HCT116 (cell line): ENCODE results near the gene SNRNP40. TPM values are rescaled to one million over a fixed set of nuclear protein-coding genes. Genes with fewer than 3 reads are reported as not detected.

Experiments used
- ATAC-seq: fragments of 200-7000 bp; cut with Tn5 transposase; 2 replicates; pipeline ENCODE4 v1.9.1; 2020; ENCODE audit warnings: mild to moderate bottlenecking, moderate library complexity
- BruUV-seq: library from RNA; stranded (reverse); fragments of 400-500 nt; replicated peaks from 2 replicates; lab custom pipeline; 2021; lab: Mats Ljungman, UMichigan
- CTCF ChIA-PET: fragments of 300-600 bp; sonication (Branson Sonifier 250); formaldehyde crosslinking; loops from one replicate; lab custom pipeline; 2021; ENCODE audit warnings: antibody characterized with exemption; lab: Charles Lee
- POLR2A ChIA-PET: fragments of 300-600, 350-600 bp; sonication (Branson Sonifier 250); formaldehyde crosslinking; loops from one replicate; lab custom pipeline; 2021; ENCODE audit warnings: antibody characterized with exemption; lab: Charles Lee
- RAD21 ChIA-PET, 2 experiments: fragments of 300-600 bp; sonication (Branson Sonifier 250); formaldehyde crosslinking; loops; one replicate each; lab custom pipeline; 2023; ENCODE audit warnings: low total read pairs in 2 of 2; ENCODE audit not compliant: uncharacterized antibody in 2 of 2, unreplicated experiment in 2 of 2, low non-redundant PET in 1 of 2; lab: Charles Lee
- DNase-seq: peaks from one replicate; pipeline ENCODE4 v3.0.0-alpha.2; 2010; ENCODE audit warnings: low read depth, low spot score
- H2AFZ ChIP-seq: fragments of 200-600 bp; shearing (Covaris generic), sonication (generic); 2 replicates; pipeline ENCODE4 v1.6.1; 2017; ENCODE audit warnings: low read depth, mixed run types, mixed read lengths, antibody characterized with exemption, low read length; ENCODE audit not compliant: poor library complexity, severe bottlenecking
- H3K27ac ChIP-seq: 2 replicates; pipeline ENCODE4 v1.5.1; 2012; ENCODE audit warnings: low read depth, low read length
- H3K27me3 ChIP-seq: fragments of 200-600 bp; sonication (generic); 2 replicates; pipeline ENCODE4 v1.6.1; 2016; ENCODE audit warnings: mixed run types, low read length, mixed read lengths; ENCODE audit not compliant: insufficient read depth
- H3K36me3 ChIP-seq, 2 experiments: fragments of 200-500 bp in 1 of 2; fragments of 200-600 bp in 1 of 2; sonication (Bioruptor generic) in 1 of 2; sonication (generic) in 1 of 2; 2 replicates each; pipeline versions ENCODE4 v1.5.1 to v1.6.1; 2014 to 2016; ENCODE audit warnings: low read length in 2 of 2, inconsistent platforms in 1 of 2, mixed read lengths in 1 of 2, mixed run types in 1 of 2; ENCODE audit not compliant: insufficient read depth in 2 of 2, control insufficient read depth in 1 of 2
- H3K4me1 ChIP-seq, 2 experiments: fragments of 200-600 bp in 1 of 2; sonication (generic) in 1 of 2; 2 replicates each; pipeline versions ENCODE4 v1.5.1 to v1.6.1; 2012 to 2017; ENCODE audit warnings: low read length in 2 of 2, inconsistent platforms in 1 of 2, mild to moderate bottlenecking in 1 of 2, mixed read lengths in 1 of 2, mixed run types in 1 of 2, moderate library complexity in 1 of 2; ENCODE audit not compliant: insufficient read depth in 2 of 2, control insufficient read depth in 1 of 2
- H3K4me2 ChIP-seq: fragments of 200-600 bp; sonication (generic); 2 replicates; pipeline ENCODE4 v1.6.1; 2017; ENCODE audit warnings: mixed run types, low read length, mixed read lengths
- H3K4me3 ChIP-seq, 2 experiments: fragments of 200-600 bp in 1 of 2; sonication (generic) in 1 of 2; replicated peaks in 1 of 2; 2 replicates each; pipeline ENCODE4 v1.5.1; 2011 to 2016; ENCODE audit warnings: low read length in 2 of 2, control low read depth in 1 of 2, low read depth in 1 of 2, mild to moderate bottlenecking in 1 of 2, mixed read lengths in 1 of 2, mixed run types in 1 of 2
- H3K79me2 ChIP-seq: fragments of 200-600 bp; sonication (generic); 2 replicates; pipeline ENCODE4 v1.6.1; 2017; ENCODE audit warnings: mild to moderate bottlenecking, mixed run types, low read length, moderate library complexity, mixed read lengths; ENCODE audit not compliant: insufficient read depth
- H3K9ac ChIP-seq: fragments of 200-600 bp; sonication (generic); 2 replicates; pipeline ENCODE4 v1.6.1; 2016; ENCODE audit warnings: low read length, mixed read lengths
- H3K9me2 ChIP-seq: fragments of 200-600 bp; sonication (generic), shearing (Covaris generic); 2 replicates; pipeline ENCODE4 v1.6.1; 2017; ENCODE audit warnings: mixed run types, mild to moderate bottlenecking, moderate library complexity; ENCODE audit not compliant: insufficient read depth
- H3K9me3 ChIP-seq, 2 experiments: fragments of 200-500 bp in 1 of 2; fragments of 200-600 bp in 1 of 2; sonication (Bioruptor generic) in 1 of 2; sonication (generic) in 1 of 2; 2 replicates each; pipeline ENCODE4 v1.6.1; 2014 to 2017; ENCODE audit warnings: low read length in 2 of 2, mixed read lengths in 2 of 2, inconsistent platforms in 1 of 2, low read depth in 1 of 2, mild to moderate bottlenecking in 1 of 2, mixed run types in 1 of 2, moderate library complexity in 1 of 2; ENCODE audit not compliant: control insufficient read depth in 1 of 2, insufficient read depth in 1 of 2
- H4K20me1 ChIP-seq: fragments of 200-600 bp; sonication (generic), shearing (Covaris generic); 2 replicates; pipeline ENCODE4 v1.6.1; 2017; ENCODE audit warnings: mixed run types, mild to moderate bottlenecking, moderate library complexity; ENCODE audit not compliant: insufficient read depth
- CEBPB ChIP-seq: IDR thresholded peaks from 2 replicates; pipeline ENCODE4 v1.6.1; 2012; ENCODE audit warnings: low read depth
- CTCF ChIP-seq, 3 experiments: fragments of 200-600 bp in 1 of 3; sonication (generic) in 1 of 3; IDR thresholded peaks in 2 of 3; conservative IDR thresholded peaks in 1 of 3; 2 replicates each; pipeline ENCODE4 v1.5.1; 2012 to 2017; ENCODE audit warnings: low read depth in 2 of 3, low read length in 2 of 3, antibody characterized with exemption in 1 of 3, borderline replicate concordance in 1 of 3, control low read depth in 1 of 3, mild to moderate bottlenecking in 1 of 3, mixed read lengths in 1 of 3, mixed run types in 1 of 3, moderate library complexity in 1 of 3; ENCODE audit not compliant: insufficient read depth in 1 of 3
- YY1 ChIP-seq: IDR thresholded peaks from 2 replicates; pipeline ENCODE4 v1.6.1; 2011; ENCODE audit warnings: low read length, low read depth, moderate library complexity, mild to moderate bottlenecking; ENCODE audit not compliant: insufficient replicate concordance; ENCODE audit errors: extremely low read depth
- intact Hi-C: fragments of 100-400 bp; cut with micrococcal nuclease; formaldehyde crosslinking; loops from 2 replicates; pipeline ENCODE4 v1.10.0; 2022
- total RNA-seq: library from RNA; stranded (reverse); gene quantifications from one replicate; pipeline ENCODE4 v1.2.1, GENCODE V29; 2021; ENCODE audit not compliant: unreplicated experiment
- TF ChIP-seq, protein P1 (sequence below): IDR thresholded peaks from 2 replicates; pipeline ENCODE4 v1.6.1; 2012; ENCODE audit warnings: low read depth

SNRNP40 gene
- total RNA-seq, 1 experiment from 2014 or later, result 91.8 TPM

DNA sequence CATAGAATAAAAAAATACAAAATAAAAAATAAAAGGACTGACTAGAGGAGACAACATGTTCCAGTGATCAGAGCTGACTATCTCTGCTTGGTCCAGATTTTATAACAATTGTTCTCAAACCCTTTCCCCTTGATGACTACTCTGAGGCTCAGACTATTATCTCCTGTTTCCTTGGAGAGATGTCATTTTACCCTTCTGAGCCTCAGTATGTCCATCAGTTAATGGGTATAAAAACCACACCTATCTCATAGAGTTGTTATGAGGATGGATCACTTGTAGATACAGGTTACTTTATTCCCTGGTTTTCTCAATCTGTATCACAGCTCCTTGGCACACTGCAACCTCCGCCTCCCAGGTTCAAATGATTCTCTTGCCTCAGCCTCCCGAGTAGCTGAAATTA, 63.9 kb downstream of the SNRNP40 start:
- Histone ChIP-seq H3K4me3 (no peak overlapping the region), H3K79me2 (no peaks in the 10 kb centered on the region), H2AFZ (no peak overlapping the region), H3K36me3 (no peaks in the 10 kb centered on the region), H3K9me3 (no peaks in the 10 kb centered on the region), H3K4me2 (no peak overlapping the region), H3K27me3 (peaks cover 6% of the 10 kb centered on the region; the same call in 1 of the 2 replicates), H3K27ac (no peak overlapping the region), H3K4me1 (no peaks in the 10 kb centered on the region), H3K9me2 (no peaks in the 10 kb centered on the region), H3K9ac (no peak overlapping the region), H4K20me1 (no peaks in the 10 kb centered on the region)
- TF ChIP-seq CTCF (IDR thresholded peaks at IDR 0.05 in 2 of 3, conservative IDR thresholded peaks at IDR 0.05 in 1 of 3; ENCODE audit: borderline replicate concordance in 1 of 3, insufficient read depth in 1 of 3, low read depth in 2 of 3, low read length in 2 of 3), result no peak
- no peak for TF ChIP-seq YY1
- TF ChIP-seq CEBPB, result no peak
- TF ChIP-seq, protein P1, sequence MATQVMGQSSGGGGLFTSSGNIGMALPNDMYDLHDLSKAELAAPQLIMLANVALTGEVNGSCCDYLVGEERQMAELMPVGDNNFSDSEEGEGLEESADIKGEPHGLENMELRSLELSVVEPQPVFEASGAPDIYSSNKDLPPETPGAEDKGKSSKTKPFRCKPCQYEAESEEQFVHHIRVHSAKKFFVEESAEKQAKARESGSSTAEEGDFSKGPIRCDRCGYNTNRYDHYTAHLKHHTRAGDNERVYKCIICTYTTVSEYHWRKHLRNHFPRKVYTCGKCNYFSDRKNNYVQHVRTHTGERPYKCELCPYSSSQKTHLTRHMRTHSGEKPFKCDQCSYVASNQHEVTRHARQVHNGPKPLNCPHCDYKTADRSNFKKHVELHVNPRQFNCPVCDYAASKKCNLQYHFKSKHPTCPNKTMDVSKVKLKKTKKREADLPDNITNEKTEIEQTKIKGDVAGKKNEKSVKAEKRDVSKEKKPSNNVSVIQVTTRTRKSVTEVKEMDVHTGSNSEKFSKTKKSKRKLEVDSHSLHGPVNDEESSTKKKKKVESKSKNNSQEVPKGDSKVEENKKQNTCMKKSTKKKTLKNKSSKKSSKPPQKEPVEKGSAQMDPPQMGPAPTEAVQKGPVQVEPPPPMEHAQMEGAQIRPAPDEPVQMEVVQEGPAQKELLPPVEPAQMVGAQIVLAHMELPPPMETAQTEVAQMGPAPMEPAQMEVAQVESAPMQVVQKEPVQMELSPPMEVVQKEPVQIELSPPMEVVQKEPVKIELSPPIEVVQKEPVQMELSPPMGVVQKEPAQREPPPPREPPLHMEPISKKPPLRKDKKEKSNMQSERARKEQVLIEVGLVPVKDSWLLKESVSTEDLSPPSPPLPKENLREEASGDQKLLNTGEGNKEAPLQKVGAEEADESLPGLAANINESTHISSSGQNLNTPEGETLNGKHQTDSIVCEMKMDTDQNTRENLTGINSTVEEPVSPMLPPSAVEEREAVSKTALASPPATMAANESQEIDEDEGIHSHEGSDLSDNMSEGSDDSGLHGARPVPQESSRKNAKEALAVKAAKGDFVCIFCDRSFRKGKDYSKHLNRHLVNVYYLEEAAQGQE, result no peak
- ATAC-seq, result no peak
- BruUV-seq, result no TSS peak
- POLR2A ChIA-PET, result no interaction called here
- intact Hi-C loops, result no loop called here
- no peak for DNase-seq
- CTCF ChIA-PET, result no interaction called here
- RAD21 ChIA-PET, result no interaction called here
